Adrenal gland (tissue), 5 donors: Measurements from ENCODE around the gene CIRBP.

Source experiments
- CTCF ChIP-seq, 6 experiments: fragments of 450-650 bp in 4 of 6; fragments of 200-600 bp in 2 of 6; sonication (generic) in 1 of 6; IDR thresholded peaks; 1 replicate in 5 of 6; 2 replicates in 1 of 6; pipeline versions ENCODE4 v1.5.1 to v1.8.0; 2016 to 2021; ENCODE audit warnings: antibody characterized with exemption in 6 of 6, mild to moderate bottlenecking in 2 of 6, moderate library complexity in 1 of 6
- POLR2A ChIP-seq, 2 donors: fragments of 450-650 bp; IDR thresholded peaks; one replicate each; pipeline ENCODE4 v1.6.1; 2017; ENCODE audit warnings: antibody characterized with exemption in 2 of 2, mild to moderate bottlenecking in 2 of 2, moderate library complexity in 1 of 2
- donor health status: DM: no; HTN: no; CAD: no.

- TF ChIP-seq CTCF (IDR thresholded peaks at IDR 0.05) (no peak), POLR2A (IDR thresholded peaks at IDR 0.05) (no peak)
These were observed 31.8 kb downstream of the CIRBP start for GRCh38 chr19:1300744-1301490.
